Stimulated activated CD8-positive, alpha-beta memory T cell treated with anti-CD3 and anti-CD28 coated beads, Interleukin-7, amount 100 ng/mL, for 1 hour (primary cell): Measurements from ENCODE around the gene IL22RA1.

Source experiments
- DNase-seq, 2 donors: peaks; one replicate each; pipeline ENCODE4 v3.0.0-alpha.2; 2020; ENCODE audit warnings: low read depth in 2 of 2

The IL22RA1 gene

GRCh38 chr1:24165500-24165899 is 22.6 kb upstream of the IL22RA1 start:
- DNase-seq: no peak

GRCh38 chr1:24164004-24164403 is 21.1 kb upstream of the IL22RA1 start:
- DNase-seq: no peak

- DNase-seq: no peak
Observed at GRCh38 chr1:24162201-24162600, 19.3 kb upstream of the IL22RA1 start.

GRCh38 chr1:24161270-24161669 is 18.3 kb upstream of the IL22RA1 start:
- no peak for DNase-seq

DNA sequence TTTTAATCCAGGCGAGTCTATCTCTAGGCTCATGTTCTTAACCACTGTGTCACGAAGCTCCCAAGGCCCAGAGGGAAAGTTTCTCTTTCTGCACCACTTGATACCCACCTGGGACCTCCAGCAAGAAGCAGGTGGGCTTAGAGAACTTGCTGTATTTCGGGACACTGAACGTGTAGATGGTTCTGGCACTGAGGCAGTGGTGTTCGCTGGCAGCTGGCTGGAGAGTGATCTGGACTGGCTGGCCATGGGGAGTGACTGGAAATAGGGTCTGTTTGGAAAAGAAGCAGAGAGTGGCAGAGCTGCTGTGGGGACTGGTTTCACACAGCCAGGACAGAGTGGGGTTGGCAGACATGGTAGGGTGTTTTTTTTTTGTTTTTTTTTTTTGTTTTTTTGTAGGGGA is 16.4 kb upstream of the IL22RA1 start:
- no peak for DNase-seq

DNA sequence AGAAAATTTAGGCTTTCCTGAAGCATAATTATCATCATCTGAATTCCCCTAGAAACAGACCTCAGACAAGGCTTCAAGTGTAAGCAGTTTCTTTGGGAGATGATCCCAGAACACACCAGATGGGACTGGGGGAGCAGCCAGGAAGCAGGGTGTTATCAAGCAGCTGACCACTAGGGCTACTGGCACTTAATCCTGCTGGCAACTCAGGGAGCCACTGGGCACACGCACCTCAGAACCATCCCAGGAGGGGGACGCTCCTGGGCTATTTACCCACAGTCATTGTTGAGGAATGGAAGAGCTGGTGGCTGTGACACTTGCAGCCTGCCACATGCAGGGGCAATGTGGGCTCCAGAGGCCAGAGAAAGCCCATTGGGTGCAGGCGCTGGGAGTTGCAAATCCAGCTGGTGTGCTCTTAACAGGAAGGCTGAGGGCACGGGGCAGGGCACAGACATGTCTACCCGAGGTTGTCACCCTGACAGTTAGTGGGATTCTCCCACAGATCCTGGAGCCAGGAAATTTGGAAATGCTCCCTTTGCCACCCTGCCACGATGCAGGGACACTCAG is 15.1 kb upstream of the IL22RA1 start:
- DNase-seq: no peak

GRCh38 chr1:24156542-24157260 is 13.8 kb upstream of the IL22RA1 start:
- DNase-seq: no peak

GRCh38 chr1:24155011-24155782 is 12.3 kb upstream of the IL22RA1 start:
- DNase-seq: no peak

DNA sequence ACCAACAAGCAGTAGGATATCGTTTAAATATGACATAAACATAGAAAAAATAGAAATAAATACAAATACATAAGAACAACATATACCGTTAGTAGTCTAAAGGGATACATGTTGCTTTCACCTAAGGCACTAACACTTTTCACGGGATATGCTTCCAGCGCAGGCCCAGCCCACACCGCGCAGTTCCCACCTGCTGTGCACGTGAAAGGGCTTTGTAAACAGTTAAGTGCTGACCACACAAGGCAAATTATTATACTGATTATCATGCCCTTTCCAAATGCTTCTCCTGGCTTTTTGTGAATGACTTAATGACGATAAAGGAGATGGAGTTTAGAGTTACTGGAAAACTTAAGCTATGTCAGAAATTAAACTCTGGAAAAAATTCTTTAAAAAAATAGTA is 11.3 kb upstream of the IL22RA1 start:
- no peak for DNase-seq

GRCh38 chr1:24152631-24153494 is 9.9 kb upstream of the IL22RA1 start:
- DNase-seq: no peak

- no peak for DNase-seq
Observed at GRCh38 chr1:24151175-24151533, 8.2 kb upstream of the IL22RA1 start.

GRCh38 chr1:24150234-24151174 is 7.6 kb upstream of the IL22RA1 start:
- DNase-seq: peak; percentile 68 to 82

DNA sequence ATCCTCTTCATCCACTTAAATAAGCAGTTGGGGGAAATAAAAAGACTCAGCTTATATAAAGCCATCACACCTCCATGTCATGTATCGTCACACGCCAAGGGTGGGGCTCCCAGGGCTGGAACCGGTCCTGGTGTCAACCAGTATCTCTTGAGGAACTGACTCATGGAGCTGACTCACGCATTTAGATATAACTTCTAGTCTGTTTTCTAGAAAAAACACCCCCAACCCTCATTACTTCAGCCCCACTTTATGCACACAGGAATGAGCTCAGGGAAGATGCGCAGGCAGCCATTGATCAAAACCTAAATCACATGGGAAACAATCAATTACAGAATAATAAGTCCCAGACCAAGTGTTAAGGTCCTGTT is 6.9 kb upstream of the IL22RA1 start:
- DNase-seq: peak in 1 of 2 donors; percentile 6

DNA sequence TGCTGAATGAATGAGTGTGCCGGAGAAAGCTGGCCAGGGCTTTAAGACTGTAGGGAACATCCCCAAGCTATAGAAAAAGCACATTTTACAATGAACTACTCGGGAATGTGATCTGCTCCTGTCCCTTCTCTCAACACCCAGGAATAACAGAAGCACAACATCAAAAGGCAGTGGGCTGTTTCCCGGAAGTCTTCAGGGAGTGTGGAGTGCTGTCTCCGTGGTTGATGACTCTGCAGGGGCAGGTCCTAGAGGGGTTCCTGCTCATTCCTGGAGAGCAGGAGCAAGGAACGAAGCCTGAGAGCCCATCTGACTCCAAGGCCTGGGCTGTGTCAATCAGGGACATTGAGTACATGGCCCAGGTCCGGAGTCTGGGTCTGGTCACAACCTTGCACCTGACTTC is 4.9 kb upstream of the IL22RA1 start:
- no peak for DNase-seq

DNA sequence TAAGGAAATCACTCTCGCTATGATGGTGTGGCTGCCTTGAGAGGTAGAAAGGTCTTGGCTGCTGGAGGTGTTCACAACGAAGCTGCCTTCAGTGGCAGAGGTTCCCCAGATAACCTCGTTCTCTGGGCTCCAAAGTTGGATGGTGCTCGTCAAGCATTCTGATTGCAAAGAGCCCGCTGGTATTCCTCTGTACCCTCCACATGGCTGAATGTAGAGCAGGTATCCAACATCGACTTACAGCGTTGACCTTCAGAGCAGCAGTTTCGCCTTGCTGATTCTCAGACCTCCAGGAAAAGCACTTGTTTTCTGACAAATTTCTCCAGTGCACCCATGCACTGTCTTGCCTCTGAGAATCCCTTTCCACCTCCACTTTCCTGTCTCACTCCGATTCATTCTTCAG is 4.3 kb upstream of the IL22RA1 start:
- no peak for DNase-seq

DNA sequence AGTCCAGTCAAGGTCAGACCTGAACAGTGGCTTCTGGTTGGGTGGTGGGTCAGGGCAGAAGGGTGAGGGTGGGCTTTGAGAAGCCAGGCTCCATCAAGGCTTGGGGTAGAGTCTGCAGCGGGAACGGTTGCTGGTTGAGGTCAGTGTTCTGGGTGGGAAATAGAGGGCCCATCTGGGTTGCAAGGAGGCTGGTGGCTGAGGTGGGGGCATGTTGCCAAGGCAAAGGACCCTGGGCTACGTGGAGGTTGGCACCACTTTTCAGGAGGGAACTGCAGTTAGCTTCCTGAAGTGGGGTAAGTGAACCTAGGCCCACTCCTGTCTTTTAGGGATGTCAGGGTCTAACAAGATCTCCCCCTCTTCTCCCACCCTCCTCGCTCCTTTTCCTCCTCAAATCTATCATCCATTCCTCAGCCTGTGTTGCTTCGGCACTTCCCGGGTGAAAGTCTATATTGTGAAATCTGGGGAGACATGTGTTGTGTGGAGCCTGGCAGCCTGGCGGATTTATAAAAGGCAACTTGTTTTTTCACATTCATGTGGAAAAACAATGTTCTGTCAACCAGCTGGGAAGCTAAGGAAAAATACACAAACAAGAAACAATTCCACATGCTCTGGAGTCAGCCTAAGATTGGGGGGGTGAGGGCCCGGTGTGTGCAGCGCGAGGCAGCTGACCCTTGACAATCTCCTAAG is 1.5 kb downstream of the IL22RA1 start:
- DNase-seq: no peak

DNA sequence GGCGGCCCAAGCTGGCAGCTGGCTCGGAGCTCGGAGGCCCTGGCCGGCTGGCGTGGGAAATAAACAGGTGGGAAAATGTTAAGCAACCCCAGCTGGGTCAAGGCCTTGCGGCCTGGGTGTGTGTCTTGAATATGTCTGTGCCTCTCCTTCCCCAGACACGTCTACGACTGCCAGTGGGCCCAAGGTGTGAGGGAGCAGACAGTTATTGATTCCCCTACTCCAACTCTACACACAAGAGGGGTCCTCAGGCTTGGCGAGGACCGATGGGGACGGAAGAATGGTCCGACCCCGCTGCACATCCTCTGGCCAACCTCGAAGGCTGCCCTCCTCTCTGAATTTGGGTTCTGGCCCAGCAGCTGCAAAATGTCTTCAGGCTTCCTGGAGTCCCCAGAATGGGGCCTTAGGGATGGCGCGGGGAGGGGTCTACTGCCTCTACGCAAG is 2.2 kb downstream of the IL22RA1 start:
- DNase-seq: no peak

DNA sequence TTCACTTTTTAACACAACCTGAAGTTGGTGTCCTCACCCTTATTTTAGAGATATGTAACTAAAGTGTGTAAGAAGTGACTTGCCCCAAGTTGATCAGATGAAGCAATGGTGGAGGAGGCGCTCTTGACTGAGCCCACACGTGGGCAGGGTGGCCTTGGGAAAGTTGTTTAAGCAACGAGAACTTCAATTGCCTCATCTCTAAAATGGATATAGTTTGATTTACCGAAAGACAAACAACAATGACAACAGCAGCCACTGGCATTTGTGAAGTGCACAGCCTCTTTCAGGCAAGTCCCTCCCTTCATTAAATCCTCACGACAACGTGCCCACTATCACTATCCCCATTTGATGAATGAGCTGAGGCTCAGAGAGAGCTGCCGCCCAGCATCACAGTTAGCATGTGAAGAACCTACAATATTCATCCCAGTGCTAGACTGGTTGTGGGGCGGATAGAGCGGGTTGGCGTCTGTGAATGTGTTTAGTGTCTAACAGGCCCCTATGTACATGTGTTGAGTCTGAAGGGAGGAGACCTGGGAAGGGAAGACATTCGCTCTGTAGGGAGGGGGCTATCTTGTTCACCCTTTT is 3.0 kb downstream of the IL22RA1 start:
- no peak for DNase-seq

GRCh38 chr1:24139222-24139489 is 3.8 kb downstream of the IL22RA1 start:
- no peak for DNase-seq

- DNase-seq: no peak
Observed at GRCh38 chr1:24138476-24139221, 4.3 kb downstream of the IL22RA1 start.
